AG04450 (cell line): Measurements from ENCODE around the gene COPS7A. TPM values are rescaled to one million over a fixed set of nuclear protein-coding genes. Genes with fewer than 3 reads are reported as not detected.

Experiments
- CTCF ChIA-PET: fragments of 300-600, 350-600 bp; formaldehyde crosslinking; extraction: SDS; loops from one replicate; lab custom pipeline; 2022; ENCODE audit warnings: antibody characterized with exemption, inconsistent platforms; lab: Charles Lee
- POLR2A ChIA-PET: fragments of 350-600 bp; formaldehyde crosslinking; extraction: SDS; loops from one replicate; lab custom pipeline; 2021; ENCODE audit warnings: antibody characterized with exemption, inconsistent platforms; lab: Yijun Ruan, JAX
- DNase-seq: peaks from one replicate; pipeline ENCODE4 v3.0.0-alpha.2; 2011; ENCODE audit warnings: low read depth, low spot score
- H3K27ac ChIP-seq: one replicate; pipeline ENCODE4 v1.5.1; 2012; ENCODE audit warnings: low read depth, low read length, control low read depth
- H3K27me3 ChIP-seq: one replicate; pipeline ENCODE4 v1.6.0; 2012; ENCODE audit warnings: low read length; ENCODE audit not compliant: control insufficient read depth, insufficient read depth
- H3K4me3 ChIP-seq: 2 replicates; pipeline ENCODE4 v1.5.1; 2011; ENCODE audit warnings: mild to moderate bottlenecking, low read depth, low read length, control low read depth
- H3K9me3 ChIP-seq: 2 replicates; pipeline ENCODE4 v1.5.1; 2012; ENCODE audit warnings: low read length; ENCODE audit not compliant: control insufficient read depth, insufficient read depth
- polyA plus RNA-seq: library from polyadenylated mRNA; depleted of rRNA; stranded (reverse); fragments of >200 nt; gene quantifications from 2 replicates; pipeline ENCODE4 v1.2.3, GENCODE V29; 2011
- TF ChIP-seq, protein P1 (sequence below): IDR thresholded peaks from 2 replicates; pipeline ENCODE4 v1.5.1; 2011; ENCODE audit warnings: low read depth, low read length, control low read depth, inconsistent platforms

COPS7A gene
- polyA plus RNA-seq, 1 experiment = 93.2 TPM

DNA sequence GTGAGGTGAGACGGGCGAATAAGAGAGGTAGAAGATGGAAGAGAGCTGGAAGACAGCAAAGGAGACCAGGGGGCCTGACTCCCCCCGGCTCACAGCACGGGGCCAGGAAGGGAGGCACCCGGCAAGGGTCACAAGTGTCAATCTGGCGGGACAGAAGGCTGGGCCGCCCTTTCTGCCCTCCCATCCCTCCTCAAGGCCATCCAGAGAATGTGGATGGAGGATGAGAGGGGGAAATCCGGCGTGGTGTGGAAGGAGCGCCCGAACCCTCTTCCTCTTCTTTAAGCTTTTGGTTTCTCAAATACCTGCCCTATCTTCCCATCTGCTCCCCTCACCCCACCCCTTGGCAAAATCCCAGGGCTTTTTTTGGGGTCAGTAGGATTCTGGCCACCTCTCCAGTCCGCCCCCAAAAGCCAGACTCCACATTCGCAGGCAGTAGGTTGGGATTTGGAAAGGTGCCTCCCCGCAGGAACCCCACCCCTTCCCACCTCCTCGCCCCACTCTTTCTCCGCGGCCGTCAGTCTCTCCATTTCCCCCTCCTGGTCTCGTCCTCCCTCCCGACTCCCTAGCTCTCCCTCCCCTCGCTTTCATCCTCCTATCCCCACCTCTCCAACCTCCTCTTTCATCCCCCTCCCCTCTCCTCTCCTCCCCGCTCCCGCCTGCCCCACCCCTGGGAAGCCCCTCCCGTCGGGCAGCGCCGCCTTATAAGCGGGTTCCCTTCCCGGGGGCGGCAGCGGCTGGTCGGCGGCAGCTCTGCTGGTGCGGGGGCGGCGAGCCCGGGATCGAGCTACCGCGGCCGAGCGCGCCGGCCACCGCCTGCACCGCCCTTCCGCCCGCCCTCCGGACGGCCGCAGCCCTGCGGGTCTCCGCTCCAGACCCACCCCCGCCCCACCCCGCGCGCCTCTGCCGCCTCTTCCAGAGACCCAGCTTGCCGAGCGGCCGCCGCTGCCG, 42.1 kb downstream of the COPS7A start, which contains the start of gene PTMS:
Gene PTMS, plus strand, starts transcription at position 730 of the 948 bp plus-strand sequence. CDS start 343 bp downstream, outside the sequence.
- TF ChIP-seq, protein P1, sequence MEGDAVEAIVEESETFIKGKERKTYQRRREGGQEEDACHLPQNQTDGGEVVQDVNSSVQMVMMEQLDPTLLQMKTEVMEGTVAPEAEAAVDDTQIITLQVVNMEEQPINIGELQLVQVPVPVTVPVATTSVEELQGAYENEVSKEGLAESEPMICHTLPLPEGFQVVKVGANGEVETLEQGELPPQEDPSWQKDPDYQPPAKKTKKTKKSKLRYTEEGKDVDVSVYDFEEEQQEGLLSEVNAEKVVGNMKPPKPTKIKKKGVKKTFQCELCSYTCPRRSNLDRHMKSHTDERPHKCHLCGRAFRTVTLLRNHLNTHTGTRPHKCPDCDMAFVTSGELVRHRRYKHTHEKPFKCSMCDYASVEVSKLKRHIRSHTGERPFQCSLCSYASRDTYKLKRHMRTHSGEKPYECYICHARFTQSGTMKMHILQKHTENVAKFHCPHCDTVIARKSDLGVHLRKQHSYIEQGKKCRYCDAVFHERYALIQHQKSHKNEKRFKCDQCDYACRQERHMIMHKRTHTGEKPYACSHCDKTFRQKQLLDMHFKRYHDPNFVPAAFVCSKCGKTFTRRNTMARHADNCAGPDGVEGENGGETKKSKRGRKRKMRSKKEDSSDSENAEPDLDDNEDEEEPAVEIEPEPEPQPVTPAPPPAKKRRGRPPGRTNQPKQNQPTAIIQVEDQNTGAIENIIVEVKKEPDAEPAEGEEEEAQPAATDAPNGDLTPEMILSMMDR = no peak
- peak; percentile 89 for DNase-seq
- H3K9me3 ChIP-seq = no peaks in the 10 kb centered on the region; the same call in 1 of the 2 replicates
- POLR2A ChIA-PET = interaction anchor here (0.5 to 5.1 kb wide), 19 partner anchors 11 to 540 kb away, joined by 3 to 89 read pairs (median 5); partner anchors contain the start of genes CD4, CDCA3, COPS7A and GPR162
- peak within 1 kb of the TSS; percentile 85 for H3K4me3 ChIP-seq
- no peaks in the 10 kb centered on the region for H3K27me3 ChIP-seq
- peak within 1 kb of the TSS; percentile 94 for H3K27ac ChIP-seq
- CTCF ChIA-PET = interaction anchor here (0.6 to 7.9 kb wide), 32 partner anchors 7 to 163 kb away, joined by 3 to 136 read pairs (median 5); partner anchors contain the start of genes CD4, COPS7A, MLF2 and ZNF384

DNA sequence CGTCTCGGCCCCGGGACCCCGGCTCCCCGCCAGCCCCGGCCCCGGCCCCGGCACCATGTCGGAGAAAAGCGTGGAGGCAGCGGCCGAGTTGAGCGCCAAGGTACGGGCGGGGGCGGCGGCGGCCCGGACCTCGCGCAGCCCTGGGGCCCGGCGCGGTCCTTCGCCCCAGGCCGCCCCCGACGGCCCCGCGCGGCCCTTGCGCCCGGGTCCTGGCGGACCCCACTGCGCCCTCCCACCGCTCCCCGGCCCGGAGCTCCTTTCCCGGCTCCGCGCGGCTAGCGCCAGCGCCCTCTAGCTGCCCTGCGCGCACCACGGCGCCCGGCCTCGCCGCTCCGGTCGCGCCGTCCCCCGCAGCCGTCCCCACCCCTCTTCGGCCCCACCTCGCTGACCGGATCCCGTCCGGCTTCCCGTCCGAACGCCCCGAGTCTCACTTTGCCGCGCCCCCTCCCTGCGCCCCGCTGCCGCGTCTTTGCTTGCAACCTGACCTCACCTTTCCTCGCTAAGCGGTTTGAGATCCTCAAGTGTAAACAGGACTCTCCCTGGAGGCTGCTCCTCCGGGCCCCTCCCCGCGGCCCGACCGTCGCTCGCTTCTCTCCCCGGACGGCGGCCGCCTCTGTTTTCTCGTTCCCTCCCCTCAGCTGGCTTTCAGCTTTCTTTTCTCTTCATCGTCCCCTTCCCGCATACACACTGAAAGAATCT, 43.0 kb downstream of the COPS7A start:
- TF ChIP-seq, protein P1 = peak; percentile 47
- CTCF ChIA-PET = interaction anchor here (0.6 to 7.9 kb wide), 32 partner anchors 8 to 1333 kb away, joined by 3 to 136 read pairs (median 5); partner anchors contain the start of genes CD4, COPS7A, MLF2 and ZNF384
- peak overlapping the region; percentile 85 for H3K4me3 ChIP-seq
- H3K9me3 ChIP-seq = no peaks in the 10 kb centered on the region; the same call in 1 of the 2 replicates
- DNase-seq = no peak
- POLR2A ChIA-PET = interaction anchor here (0.5 to 5.1 kb wide), 15 partner anchors 10 to 297 kb away, joined by 3 to 89 read pairs (median 5); partner anchors contain the start of genes CD4, CDCA3, COPS7A and GPR162
- H3K27ac ChIP-seq = peak overlapping the region; percentile 52
- H3K27me3 ChIP-seq = no peaks in the 10 kb centered on the region

DNA sequence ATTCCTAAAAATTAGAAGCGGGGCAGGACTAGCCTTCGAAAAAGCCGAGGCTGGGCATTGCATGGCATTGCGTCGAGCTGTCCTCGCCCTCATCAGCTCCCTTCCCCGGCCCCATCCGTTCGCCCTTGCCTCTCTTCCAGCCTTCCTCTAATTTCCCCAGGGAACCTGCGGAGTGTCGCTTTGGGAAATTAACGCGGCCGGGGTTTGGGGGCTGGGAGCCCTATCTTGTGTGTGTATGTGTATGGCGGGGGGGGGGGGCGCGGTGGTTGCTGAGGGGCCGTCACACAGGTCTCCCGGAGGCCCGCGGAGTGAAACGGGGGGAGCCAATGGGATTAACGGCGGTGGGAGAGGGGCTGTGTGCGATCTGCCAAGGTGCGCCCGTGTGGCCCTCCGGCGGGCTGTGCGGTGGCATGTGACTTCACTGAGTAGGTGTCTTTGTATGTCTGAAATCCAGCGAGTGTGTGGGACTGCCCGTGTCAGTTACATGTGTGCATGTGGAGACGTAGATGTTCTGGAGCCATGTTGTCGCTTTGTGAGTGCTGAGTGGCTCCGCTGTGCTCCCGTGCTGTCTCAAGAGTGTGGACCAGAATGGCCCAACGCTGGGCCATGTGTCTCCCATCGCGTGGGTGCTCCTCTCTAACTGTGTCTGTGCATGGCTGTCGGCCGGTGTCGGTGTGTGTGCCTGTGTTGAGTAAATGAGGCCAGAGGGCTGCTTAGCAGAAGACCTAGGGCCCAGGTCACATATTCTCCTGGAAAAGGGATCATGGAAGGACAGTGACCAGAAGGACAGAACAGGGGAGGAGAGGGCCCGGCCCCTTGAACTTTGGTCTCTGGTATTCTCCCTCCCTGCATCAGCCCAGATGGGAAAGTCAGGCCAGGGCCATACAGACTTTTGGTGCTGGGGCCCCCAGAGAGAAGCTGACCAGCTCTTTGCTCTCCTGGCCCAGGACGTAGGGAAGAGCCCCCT, 43.8 kb downstream of the COPS7A start:
- H3K9me3 ChIP-seq = no peaks in the 10 kb centered on the region; the same call in 1 of the 2 replicates
- TF ChIP-seq, protein P1 = no peak
- H3K27ac ChIP-seq = peak overlapping the region; percentile 52
- POLR2A ChIA-PET = interaction anchor here (0.6 to 5.1 kb wide), 11 partner anchors 9 to 298 kb away, joined by 3 to 89 read pairs (median 6); partner anchors contain the start of genes CD4, GAPDH, GPR162 and MLF2
- no peak for DNase-seq
- no peaks in the 10 kb centered on the region for H3K27me3 ChIP-seq
- peak overlapping the region; percentile 85 for H3K4me3 ChIP-seq
- CTCF ChIA-PET = interaction anchor here (0.6 to 7.9 kb wide), 24 partner anchors 8 to 1334 kb away, joined by 3 to 136 read pairs (median 6); partner anchors contain the start of genes CD4, COPS7A, MLF2 and ZNF384

DNA sequence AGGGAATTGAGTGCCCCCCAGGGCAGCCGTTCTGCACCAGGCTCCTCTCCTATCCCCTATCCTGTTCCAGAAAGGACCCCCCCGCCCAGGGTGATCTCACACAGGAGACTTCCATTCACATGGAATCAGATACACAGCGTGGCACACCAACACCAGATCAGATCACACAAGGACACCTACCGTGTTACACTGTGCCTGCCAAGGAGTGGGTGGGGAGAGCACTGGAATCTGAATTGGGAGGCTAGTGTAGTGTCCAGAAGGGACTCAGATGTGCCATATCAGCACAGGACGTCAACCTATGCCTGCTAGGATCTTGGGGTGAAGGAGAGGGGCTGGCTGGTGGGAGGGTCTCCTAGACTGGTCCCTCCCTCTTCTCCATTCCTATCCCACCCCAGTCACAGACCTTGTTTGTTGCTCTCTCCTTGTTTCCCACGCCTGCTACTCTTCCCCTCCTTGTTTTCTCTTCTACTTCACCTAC, 44.6 kb downstream of the COPS7A start:
- no peak for DNase-seq
- CTCF ChIA-PET = interaction anchor here (0.6 to 7.9 kb wide), 5 partner anchors 10 to 230 kb away, joined by 3 to 136 read pairs (median 14); partner anchors contain the start of gene MLF2
- Histone ChIP-seq H3K27ac (peak overlapping the region; percentile 11), H3K9me3 (no peaks in the 10 kb centered on the region; the same call in 1 of the 2 replicates), H3K27me3 (no peaks in the 10 kb centered on the region), H3K4me3 (peak overlapping the region; percentile 85)
- TF ChIP-seq, protein P1 = no peak
- POLR2A ChIA-PET = interaction anchor here (1.0 to 5.1 kb wide), 3 partner anchors 10 to 55 kb away, joined by 3 to 89 read pairs (median 4); partner anchors contain the start of gene MLF2
